A673 (cell line): ENCODE results near the gene RAB27B. TPM values are rescaled to one million over a fixed set of nuclear protein-coding genes. Genes with fewer than 3 reads are reported as not detected.

Experiments
- BruUV-seq: library from RNA; stranded (reverse); fragments of 400-500 nt; replicated peaks from 2 replicates; lab custom pipeline; 2021; lab: Mats Ljungman, UMichigan
- CTCF ChIA-PET: fragments of 300-600 bp; sonication (Branson Sonifier 250); formaldehyde crosslinking; loops from one replicate; lab custom pipeline; 2022; ENCODE audit warnings: antibody characterized with exemption; lab: Charles Lee
- POLR2A ChIA-PET: fragments of 300-600 bp; sonication (Branson Sonifier 250); formaldehyde crosslinking; loops from one replicate; lab custom pipeline; 2022; ENCODE audit warnings: antibody characterized with exemption; ENCODE audit not compliant: low non-redundant PET; lab: Charles Lee
- DNase-seq: peaks from one replicate; pipeline ENCODE4 v3.0.0-alpha.2; 2015; ENCODE audit warnings: low spot score
- H3K27ac ChIP-seq: fragments of 200-600 bp; sonication (generic); 2 replicates; pipeline ENCODE4 v1.5.1; 2016; ENCODE audit warnings: mixed run types, low read depth, mild to moderate bottlenecking, mixed read lengths, antibody characterized with exemption, low read length; ENCODE audit not compliant: poor library complexity, severe bottlenecking
- H3K27me3 ChIP-seq: fragments of 200-600 bp; sonication (generic); replicated peaks from 2 replicates; pipeline ENCODE4 v1.6.1; 2017; ENCODE audit warnings: mixed run types, low read depth, mild to moderate bottlenecking, mixed read lengths, antibody characterized with exemption, low read length; ENCODE audit not compliant: insufficient read depth, poor library complexity
- H3K36me3 ChIP-seq: fragments of 200-600 bp; sonication (generic); 2 replicates; pipeline ENCODE4 v1.6.1; 2016; ENCODE audit warnings: mixed run types, mild to moderate bottlenecking, mixed read lengths, antibody characterized with exemption, low read length; ENCODE audit not compliant: insufficient read depth, poor library complexity, severe bottlenecking
- H3K4me1 ChIP-seq: fragments of 200-600 bp; sonication (generic); 2 replicates; pipeline ENCODE4 v1.6.1; 2017; ENCODE audit warnings: mixed run types, mild to moderate bottlenecking, mixed read lengths, antibody characterized with exemption, low read length; ENCODE audit not compliant: insufficient read depth, poor library complexity, severe bottlenecking
- H3K4me3 ChIP-seq: fragments of 200-600 bp; sonication (generic); 2 replicates; pipeline ENCODE4 v1.5.1; 2016; ENCODE audit warnings: low read depth, mixed run types, mild to moderate bottlenecking, mixed read lengths, low read length; ENCODE audit not compliant: poor library complexity, severe bottlenecking
- H3K9me3 ChIP-seq: fragments of 200-600 bp; sonication (generic); 2 replicates; pipeline ENCODE4 v1.6.1; 2016; ENCODE audit warnings: mixed run types, low read depth, mild to moderate bottlenecking, mixed read lengths, antibody characterized with exemption, low read length; ENCODE audit not compliant: poor library complexity, severe bottlenecking
- CTCF ChIP-seq: fragments of 300-800, 200-600 bp; sonication (generic); conservative IDR thresholded peaks from 2 replicates; pipeline ENCODE4 v1.5.1; 2017; ENCODE audit warnings: low read depth, mild to moderate bottlenecking, antibody characterized with exemption, low read length, moderate library complexity, mixed read lengths
- EZH2 ChIP-seq: fragments of 200-600 bp; sonication (generic); IDR thresholded peaks from 2 replicates; pipeline ENCODE4 v1.6.1; 2017; ENCODE audit warnings: borderline replicate concordance, low read depth, mild to moderate bottlenecking, mixed read lengths, antibody characterized with exemption, low read length; ENCODE audit not compliant: poor library complexity, severe bottlenecking
- intact Hi-C: fragments of 100-400 bp; cut with micrococcal nuclease; formaldehyde crosslinking; loops from one replicate; pipeline ENCODE4 v1.10.0; 2022; ENCODE audit not compliant: unreplicated experiment
- total RNA-seq: library from RNA; stranded (reverse); gene quantifications from 2 replicates; pipeline ENCODE4 v1.2.3, GENCODE V29; 2021

Gene RAB27B
- total RNA-seq, 1 experiment from 2014 or later = not detected

GRCh38 chr18:54848121-54848520 is 19.8 kb downstream of the RAB27B start:
- Histone ChIP-seq H3K4me3 (no peak overlapping the region), H3K27me3 (no peaks in the 10 kb centered on the region), H3K36me3 (no peaks in the 10 kb centered on the region), H3K27ac (no peak overlapping the region), H3K9me3 (no peaks in the 10 kb centered on the region), H3K4me1 (no peaks in the 10 kb centered on the region)
- CTCF ChIA-PET = no interaction called here
- BruUV-seq = no TSS peak
- intact Hi-C loops = no loop called here
- TF ChIP-seq CTCF = no peak
- no peak for TF ChIP-seq EZH2
- DNase-seq = no peak
- POLR2A ChIA-PET = no interaction called here

DNA sequence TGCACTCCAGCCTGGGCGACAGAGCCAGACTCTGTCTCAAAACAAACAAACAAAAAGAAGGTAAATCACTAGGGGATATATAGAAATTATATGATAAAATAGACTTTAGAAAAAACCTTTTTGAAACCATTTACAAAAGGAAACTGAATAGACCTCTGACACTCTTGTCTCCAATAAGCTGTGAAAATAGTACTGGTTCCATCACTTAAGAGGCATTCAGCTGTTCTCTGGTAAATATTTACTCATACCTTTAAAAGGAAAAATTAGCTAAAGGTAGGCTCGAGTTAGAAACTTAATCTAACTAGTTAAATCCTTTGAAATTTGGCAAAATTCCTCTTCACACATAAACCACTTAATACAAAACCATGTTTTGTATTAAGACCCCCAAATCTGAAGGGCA is 21.4 kb downstream of the RAB27B start:
- H3K36me3 ChIP-seq = no peaks in the 10 kb centered on the region
- CTCF ChIA-PET = no interaction called here
- no peaks in the 10 kb centered on the region for H3K4me1 ChIP-seq
- no TSS peak for BruUV-seq
- intact Hi-C loops = no loop called here
- no peaks in the 10 kb centered on the region for H3K9me3 ChIP-seq
- POLR2A ChIA-PET = no interaction called here
- DNase-seq = no peak
- H3K27me3 ChIP-seq = no peaks in the 10 kb centered on the region
- H3K4me3 ChIP-seq = no peak overlapping the region
- TF ChIP-seq EZH2 (no peak), CTCF (no peak)
- no peak overlapping the region for H3K27ac ChIP-seq

DNA sequence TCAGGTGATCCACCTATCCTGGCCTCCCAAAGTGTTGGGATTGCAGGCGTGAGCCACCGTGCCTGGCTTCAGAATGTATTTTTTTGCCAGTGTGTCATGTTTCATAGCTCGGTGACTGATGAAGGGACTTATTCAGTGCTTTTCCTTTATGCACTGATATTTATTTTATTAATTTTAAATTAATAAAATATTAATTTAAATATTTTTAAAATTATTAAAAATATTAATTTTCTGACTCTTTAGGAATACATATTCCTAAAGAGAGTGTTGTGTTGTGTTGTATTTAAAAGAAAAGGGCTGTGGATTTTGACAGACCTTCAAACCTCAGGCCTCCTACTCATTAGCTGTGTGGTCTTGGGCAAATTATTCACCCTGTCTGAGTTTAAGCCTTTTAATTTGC is 22.3 kb downstream of the RAB27B start:
- TF ChIP-seq EZH2 (no peak), CTCF (no peak)
- no TSS peak for BruUV-seq
- DNase-seq = no peak
- Histone ChIP-seq H3K4me1 (no peaks in the 10 kb centered on the region), H3K27me3 (no peaks in the 10 kb centered on the region), H3K27ac (no peak overlapping the region), H3K4me3 (no peak overlapping the region), H3K9me3 (no peaks in the 10 kb centered on the region), H3K36me3 (no peaks in the 10 kb centered on the region)
- intact Hi-C loops = no loop called here
- POLR2A ChIA-PET = no interaction called here
- CTCF ChIA-PET = no interaction called here
